A673 (cell line): ENCODE results near the gene PXDN. TPM values are rescaled to one million over a fixed set of nuclear protein-coding genes. Genes with fewer than 3 reads are reported as not detected.

Source experiments
- BruUV-seq: library from RNA; stranded (reverse); fragments of 400-500 nt; replicated peaks from 2 replicates; lab custom pipeline; 2021; lab: Mats Ljungman, UMichigan
- CTCF ChIA-PET: fragments of 300-600 bp; sonication (Branson Sonifier 250); formaldehyde crosslinking; loops from one replicate; lab custom pipeline; 2022; ENCODE audit warnings: antibody characterized with exemption; lab: Charles Lee
- POLR2A ChIA-PET: fragments of 300-600 bp; sonication (Branson Sonifier 250); formaldehyde crosslinking; loops from one replicate; lab custom pipeline; 2022; ENCODE audit warnings: antibody characterized with exemption; ENCODE audit not compliant: low non-redundant PET; lab: Charles Lee
- DNase-seq: peaks from one replicate; pipeline ENCODE4 v3.0.0-alpha.2; 2015; ENCODE audit warnings: low spot score
- H3K27ac ChIP-seq: fragments of 200-600 bp; sonication (generic); 2 replicates; pipeline ENCODE4 v1.5.1; 2016; ENCODE audit warnings: mixed run types, low read depth, mild to moderate bottlenecking, mixed read lengths, antibody characterized with exemption, low read length; ENCODE audit not compliant: poor library complexity, severe bottlenecking
- H3K27me3 ChIP-seq: fragments of 200-600 bp; sonication (generic); replicated peaks from 2 replicates; pipeline ENCODE4 v1.6.1; 2017; ENCODE audit warnings: mixed run types, low read depth, mild to moderate bottlenecking, mixed read lengths, antibody characterized with exemption, low read length; ENCODE audit not compliant: insufficient read depth, poor library complexity
- H3K36me3 ChIP-seq: fragments of 200-600 bp; sonication (generic); 2 replicates; pipeline ENCODE4 v1.6.1; 2016; ENCODE audit warnings: mixed run types, mild to moderate bottlenecking, mixed read lengths, antibody characterized with exemption, low read length; ENCODE audit not compliant: insufficient read depth, poor library complexity, severe bottlenecking
- H3K4me1 ChIP-seq: fragments of 200-600 bp; sonication (generic); 2 replicates; pipeline ENCODE4 v1.6.1; 2017; ENCODE audit warnings: mixed run types, mild to moderate bottlenecking, mixed read lengths, antibody characterized with exemption, low read length; ENCODE audit not compliant: insufficient read depth, poor library complexity, severe bottlenecking
- H3K4me3 ChIP-seq: fragments of 200-600 bp; sonication (generic); 2 replicates; pipeline ENCODE4 v1.5.1; 2016; ENCODE audit warnings: low read depth, mixed run types, mild to moderate bottlenecking, mixed read lengths, low read length; ENCODE audit not compliant: poor library complexity, severe bottlenecking
- H3K9me3 ChIP-seq: fragments of 200-600 bp; sonication (generic); 2 replicates; pipeline ENCODE4 v1.6.1; 2016; ENCODE audit warnings: mixed run types, low read depth, mild to moderate bottlenecking, mixed read lengths, antibody characterized with exemption, low read length; ENCODE audit not compliant: poor library complexity, severe bottlenecking
- EZH2 ChIP-seq: fragments of 200-600 bp; sonication (generic); IDR thresholded peaks from 2 replicates; pipeline ENCODE4 v1.6.1; 2017; ENCODE audit warnings: borderline replicate concordance, low read depth, mild to moderate bottlenecking, mixed read lengths, antibody characterized with exemption, low read length; ENCODE audit not compliant: poor library complexity, severe bottlenecking
- intact Hi-C: fragments of 100-400 bp; cut with micrococcal nuclease; formaldehyde crosslinking; loops from one replicate; pipeline ENCODE4 v1.10.0; 2022; ENCODE audit not compliant: unreplicated experiment
- total RNA-seq: library from RNA; stranded (reverse); gene quantifications from 2 replicates; pipeline ENCODE4 v1.2.3, GENCODE V29; 2021
- TF ChIP-seq, protein P1 (sequence below): fragments of 300-800, 200-600 bp; sonication (generic); conservative IDR thresholded peaks from 2 replicates; pipeline ENCODE4 v1.5.1; 2017; ENCODE audit warnings: low read depth, mild to moderate bottlenecking, antibody characterized with exemption, low read length, moderate library complexity, mixed read lengths

PXDN gene
- total RNA-seq, 1 experiment from 2014 or later: 162 TPM

GRCh38 chr2:1775511-1776035, 31.3 kb upstream of the PXDN start:
- TF ChIP-seq, protein P1, sequence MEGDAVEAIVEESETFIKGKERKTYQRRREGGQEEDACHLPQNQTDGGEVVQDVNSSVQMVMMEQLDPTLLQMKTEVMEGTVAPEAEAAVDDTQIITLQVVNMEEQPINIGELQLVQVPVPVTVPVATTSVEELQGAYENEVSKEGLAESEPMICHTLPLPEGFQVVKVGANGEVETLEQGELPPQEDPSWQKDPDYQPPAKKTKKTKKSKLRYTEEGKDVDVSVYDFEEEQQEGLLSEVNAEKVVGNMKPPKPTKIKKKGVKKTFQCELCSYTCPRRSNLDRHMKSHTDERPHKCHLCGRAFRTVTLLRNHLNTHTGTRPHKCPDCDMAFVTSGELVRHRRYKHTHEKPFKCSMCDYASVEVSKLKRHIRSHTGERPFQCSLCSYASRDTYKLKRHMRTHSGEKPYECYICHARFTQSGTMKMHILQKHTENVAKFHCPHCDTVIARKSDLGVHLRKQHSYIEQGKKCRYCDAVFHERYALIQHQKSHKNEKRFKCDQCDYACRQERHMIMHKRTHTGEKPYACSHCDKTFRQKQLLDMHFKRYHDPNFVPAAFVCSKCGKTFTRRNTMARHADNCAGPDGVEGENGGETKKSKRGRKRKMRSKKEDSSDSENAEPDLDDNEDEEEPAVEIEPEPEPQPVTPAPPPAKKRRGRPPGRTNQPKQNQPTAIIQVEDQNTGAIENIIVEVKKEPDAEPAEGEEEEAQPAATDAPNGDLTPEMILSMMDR: no peak
- TF ChIP-seq EZH2: no peak
- H3K36me3 ChIP-seq: no peaks in the 10 kb centered on the region
- POLR2A ChIA-PET: no interaction called here
- no peak overlapping the region for H3K27ac ChIP-seq
- H3K4me1 ChIP-seq: peaks cover 5% of the 10 kb centered on the region
- no peaks in the 10 kb centered on the region for H3K9me3 ChIP-seq
- BruUV-seq: no TSS peak
- CTCF ChIA-PET: no interaction called here
- DNase-seq: no peak
- intact Hi-C loops: no loop called here
- H3K4me3 ChIP-seq: no peak overlapping the region
- H3K27me3 ChIP-seq: no peaks in the 10 kb centered on the region

DNA sequence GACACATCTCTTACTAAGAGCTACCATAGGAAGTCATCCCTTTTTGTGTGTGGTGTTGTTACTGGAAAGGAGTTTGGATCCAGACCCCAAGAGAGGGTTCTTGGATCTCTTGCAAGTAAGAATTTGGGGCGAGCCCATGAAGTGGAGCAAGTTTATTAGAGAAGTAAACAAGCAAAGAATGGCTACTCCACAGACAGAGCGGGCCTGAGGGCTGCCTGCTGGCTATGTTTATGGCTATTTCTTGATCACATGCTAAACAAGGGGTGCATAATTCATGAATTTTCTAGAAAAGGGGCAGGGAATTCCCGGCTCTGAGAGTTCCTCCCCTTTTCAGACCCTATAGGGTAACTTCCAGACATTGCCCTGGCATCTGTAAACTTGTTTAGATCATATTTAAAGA, 30.6 kb upstream of the PXDN start:
- TF ChIP-seq EZH2: no peak
- TF ChIP-seq, protein P1: no peak
- H3K9me3 ChIP-seq: no peaks in the 10 kb centered on the region
- POLR2A ChIA-PET: no interaction called here
- peaks cover 5% of the 10 kb centered on the region for H3K4me1 ChIP-seq
- no peak overlapping the region for H3K27ac ChIP-seq
- CTCF ChIA-PET: interaction anchor here (0.7 kb wide), 1 partner anchor 224 kb away, joined by 5 read pairs; no protein-coding TSS in a partner anchor
- no peaks in the 10 kb centered on the region for H3K27me3 ChIP-seq
- no peaks in the 10 kb centered on the region for H3K36me3 ChIP-seq
- no TSS peak for BruUV-seq
- H3K4me3 ChIP-seq: no peak overlapping the region
- intact Hi-C loops: no loop called here
- no peak for DNase-seq

DNA sequence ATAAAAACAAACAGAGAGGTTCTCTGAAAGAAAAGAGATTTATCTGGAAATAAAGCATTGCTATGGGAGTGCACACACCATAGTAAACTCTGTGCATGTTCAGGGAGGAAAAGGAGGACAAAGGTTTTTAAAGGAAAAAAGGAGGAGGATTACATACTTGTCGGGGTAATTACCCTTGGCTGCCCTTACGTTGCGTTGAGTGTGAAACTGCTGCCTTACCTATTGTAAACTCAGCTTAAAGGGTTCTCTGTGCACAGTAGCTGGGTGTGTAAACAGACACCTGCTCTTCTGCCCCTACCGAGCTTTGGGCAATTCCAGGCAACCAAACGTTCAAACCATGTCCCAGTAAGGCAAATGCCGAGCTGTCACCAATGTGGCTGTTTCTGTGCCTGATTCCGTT, 29.6 kb upstream of the PXDN start:
- BruUV-seq: no TSS peak
- CTCF ChIA-PET: no interaction called here
- Histone ChIP-seq H3K27me3 (no peaks in the 10 kb centered on the region), H3K9me3 (no peaks in the 10 kb centered on the region), H3K4me1 (peaks cover 5% of the 10 kb centered on the region), H3K4me3 (no peak overlapping the region), H3K27ac (no peak overlapping the region), H3K36me3 (no peaks in the 10 kb centered on the region)
- intact Hi-C loops: no loop called here
- POLR2A ChIA-PET: no interaction called here
- no peak for TF ChIP-seq EZH2
- TF ChIP-seq, protein P1: no peak
- no peak for DNase-seq
